SK-N-SH treated with all-trans-retinoic acid at 6 μM for 48 hours (cell line): ENCODE measurements around the gene TRH.

Experiments
- RARB ChIP-seq: fragments of 250-450 bp; sonication (Bioruptor Pico); IDR thresholded peaks from 2 replicates; pipeline ENCODE4 v1.8.0; 2021; ENCODE audit warnings: mild to moderate bottlenecking, moderate library complexity
- ZFP30 ChIP-seq: fragments of 450-650 bp; formaldehyde crosslinking; IDR thresholded peaks from 2 replicates; pipeline ENCODE4 v1.5.0; 2022; ENCODE audit warnings: mild to moderate bottlenecking, moderate library complexity
- ZNF565 ChIP-seq: fragments of 450-650 bp; formaldehyde crosslinking; conservative IDR thresholded peaks from 2 replicates; pipeline ENCODE4 v1.5.0; 2020; ENCODE audit warnings: low read depth, mild to moderate bottlenecking, moderate library complexity
- TF ChIP-seq, protein P1 (sequence below): fragments of 250-450 bp; sonication (Bioruptor Pico); IDR thresholded peaks from 2 replicates; pipeline ENCODE4 v1.5.1; 2020; ENCODE audit warnings: low read depth, mild to moderate bottlenecking, moderate library complexity
- TF ChIP-seq, protein P2 (sequence below): fragments of 250-450 bp; sonication (Bioruptor Pico); IDR thresholded peaks from 2 replicates; pipeline ENCODE4 v1.8.0; 2020; ENCODE audit warnings: mild to moderate bottlenecking, moderate library complexity, borderline replicate concordance

DNA sequence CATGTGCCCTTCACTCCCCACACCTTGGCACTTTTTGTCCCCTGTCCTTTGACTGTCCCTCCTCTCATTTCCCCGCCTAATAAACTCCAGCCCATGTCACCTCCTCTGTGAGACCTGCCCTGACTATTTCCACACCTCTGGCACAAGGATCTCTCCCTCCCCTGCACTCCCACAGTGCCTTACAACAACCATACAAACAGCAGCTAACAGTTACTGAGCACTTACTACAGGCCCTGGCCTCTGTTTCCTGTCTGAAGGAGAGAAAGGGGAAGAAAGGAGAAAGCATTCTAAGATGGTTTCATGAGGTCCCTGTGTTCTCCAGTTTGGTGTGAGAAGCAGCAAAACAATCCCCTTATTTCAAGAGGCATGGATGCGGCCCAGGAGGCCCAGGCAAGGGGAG is 20.0 kb upstream of the TRH start:
- TF ChIP-seq, protein P1, sequence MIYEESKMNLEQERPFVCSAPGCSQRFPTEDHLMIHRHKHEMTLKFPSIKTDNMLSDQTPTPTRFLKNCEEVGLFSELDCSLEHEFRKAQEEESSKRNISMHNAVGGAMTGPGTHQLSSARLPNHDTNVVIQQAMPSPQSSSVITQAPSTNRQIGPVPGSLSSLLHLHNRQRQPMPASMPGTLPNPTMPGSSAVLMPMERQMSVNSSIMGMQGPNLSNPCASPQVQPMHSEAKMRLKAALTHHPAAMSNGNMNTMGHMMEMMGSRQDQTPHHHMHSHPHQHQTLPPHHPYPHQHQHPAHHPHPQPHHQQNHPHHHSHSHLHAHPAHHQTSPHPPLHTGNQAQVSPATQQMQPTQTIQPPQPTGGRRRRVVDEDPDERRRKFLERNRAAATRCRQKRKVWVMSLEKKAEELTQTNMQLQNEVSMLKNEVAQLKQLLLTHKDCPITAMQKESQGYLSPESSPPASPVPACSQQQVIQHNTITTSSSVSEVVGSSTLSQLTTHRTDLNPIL, result no peak
- TF ChIP-seq RARB (CRISPR knock-in tag) (no peak), ZNF565 (CRISPR knock-in tag) (no peak), ZFP30 (CRISPR knock-in tag) (no peak)
- TF ChIP-seq, protein P2, sequence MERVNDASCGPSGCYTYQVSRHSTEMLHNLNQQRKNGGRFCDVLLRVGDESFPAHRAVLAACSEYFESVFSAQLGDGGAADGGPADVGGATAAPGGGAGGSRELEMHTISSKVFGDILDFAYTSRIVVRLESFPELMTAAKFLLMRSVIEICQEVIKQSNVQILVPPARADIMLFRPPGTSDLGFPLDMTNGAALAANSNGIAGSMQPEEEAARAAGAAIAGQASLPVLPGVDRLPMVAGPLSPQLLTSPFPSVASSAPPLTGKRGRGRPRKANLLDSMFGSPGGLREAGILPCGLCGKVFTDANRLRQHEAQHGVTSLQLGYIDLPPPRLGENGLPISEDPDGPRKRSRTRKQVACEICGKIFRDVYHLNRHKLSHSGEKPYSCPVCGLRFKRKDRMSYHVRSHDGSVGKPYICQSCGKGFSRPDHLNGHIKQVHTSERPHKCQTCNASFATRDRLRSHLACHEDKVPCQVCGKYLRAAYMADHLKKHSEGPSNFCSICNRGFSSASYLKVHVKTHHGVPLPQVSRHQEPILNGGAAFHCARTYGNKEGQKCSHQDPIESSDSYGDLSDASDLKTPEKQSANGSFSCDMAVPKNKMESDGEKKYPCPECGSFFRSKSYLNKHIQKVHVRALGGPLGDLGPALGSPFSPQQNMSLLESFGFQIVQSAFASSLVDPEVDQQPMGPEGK (CRISPR knock-in tag), result no peak
